Measurements from ENCODE around the gene CCDC146. TPM values are rescaled to one million over a fixed set of nuclear protein-coding genes. Genes with fewer than 3 reads are reported as not detected.
"Not testable (repeated sequence)": the region's sequence is repeated elsewhere in the genome, so short reads cannot be mapped to it uniquely, and the experiment has no call there.

Gene CCDC146
- total and polyA plus RNA-seq, 2 of the 13 experiments (the other 11 are each of a cell fraction or from before 2014, with no cell fraction given), result 2.4 to 4.1 TPM

DNA sequence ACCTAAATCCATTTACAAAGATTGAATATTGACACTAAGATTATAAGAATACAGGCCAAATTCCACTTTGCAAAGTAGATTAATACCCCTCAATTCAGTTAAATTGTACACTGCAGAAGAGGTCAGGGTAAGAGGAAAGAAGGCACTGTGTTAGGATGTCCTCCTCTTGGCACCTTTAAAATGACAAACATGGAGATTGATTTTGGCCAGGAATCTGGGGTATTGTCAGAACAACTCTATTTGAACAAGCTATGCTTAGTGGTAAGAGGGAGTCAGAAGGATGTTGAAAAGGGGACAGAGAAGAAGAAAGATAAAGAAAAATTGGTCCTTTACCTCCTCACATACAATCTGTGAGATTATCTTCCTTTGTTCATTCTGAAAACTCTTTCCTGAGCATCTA, 55.6 kb downstream of the CCDC146 start:
- H3K79me2 ChIP-seq (ENCODE audit: insufficient read depth, low read length); ATAC-seq; BruUV-seq (replicated peaks); H3K4me2 ChIP-seq (ENCODE audit: low read depth, low read length); H3K27me3 ChIP-seq (ENCODE audit: control insufficient read depth in 1 of 2, insufficient read depth in 2 of 2, low read length in 2 of 2); POLR2A ChIA-PET; H3K9ac ChIP-seq (ENCODE audit: insufficient read depth, low read depth, low read length); H3K27ac ChIP-seq (ENCODE audit: extremely low read length, insufficient read depth, low read length); CTCF ChIA-PET (ENCODE audit: low intra/inter-chr PET ratio, low total read pairs); in situ Hi-C loops (cut with HindIII; ENCODE audit: extremely low pct_ligation_motif_present, low pct_unique_long_range_greater_than_20kb); intact Hi-C loops (cut with micrococcal nuclease; ENCODE audit: unreplicated experiment); H4K20me1 ChIP-seq (ENCODE audit: insufficient read depth, low read length); H3K9me3 ChIP-seq (ENCODE audit: low read length); H2AFZ ChIP-seq (ENCODE audit: low read length); FAIRE-seq; H3K36me3 ChIP-seq (replicated peaks in 1 of 2; ENCODE audit: control insufficient read depth in 1 of 2, insufficient read depth in 2 of 2, low read length in 2 of 2); H3K4me3 ChIP-seq (replicated peaks in 1 of 3; ENCODE audit: insufficient read depth in 1 of 3, low read depth in 2 of 3, low read length in 3 of 3); DNase-seq (ENCODE audit: low spot score): not testable (repeated sequence)
- H3K4me1 ChIP-seq (ENCODE audit: insufficient read depth, low read length), result peaks cover 19% of the 10 kb centered on the region

- POLR2A ChIA-PET, result no interaction called here
- TF ChIP-seq, protein P1, sequence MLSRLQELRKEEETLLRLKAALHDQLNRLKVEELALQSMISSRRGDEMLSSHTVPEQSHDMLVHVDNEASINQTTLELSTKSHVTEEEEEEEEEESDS (CRISPR knock-in tag; IDR thresholded peaks at IDR 0.05; ENCODE audit: borderline replicate concordance), result no peak
- no peak for TF ChIP-seq TARDBP (CRISPR knock-in tag; IDR thresholded peaks at IDR 0.05)
- TF ChIP-seq ZNF496 (CRISPR knock-in tag; IDR thresholded peaks at IDR 0.05; ENCODE audit: insufficient replicate concordance), result no peak
- no peak for TF ChIP-seq RFX1 (IDR thresholded peaks at IDR 0.05)
- TF ChIP-seq ZNF720 (CRISPR knock-in tag; IDR thresholded peaks at IDR 0.05), result no peak
- no peak for TF ChIP-seq ZNF841 (CRISPR knock-in tag; IDR thresholded peaks at IDR 0.05; ENCODE audit: borderline replicate concordance)
- no peak for TF ChIP-seq ZNF512 (CRISPR knock-in tag; IDR thresholded peaks at IDR 0.05)
- no peak for TF ChIP-seq KDM4B (CRISPR knock-in tag; IDR thresholded peaks at IDR 0.05)
- TF ChIP-seq MAFK (conservative IDR thresholded peaks at IDR 0.05 in 1 of 2, IDR thresholded peaks at IDR 0.05 in 1 of 2; ENCODE audit: low read length in 2 of 2), result no peak
- no peak for TF ChIP-seq MTF1 (CRISPR knock-in tag; IDR thresholded peaks at IDR 0.05)
- TF ChIP-seq E2F5 (CRISPR knock-in tag; conservative IDR thresholded peaks at IDR 0.05), result no peak
- no peak for TF ChIP-seq ZNF430 (CRISPR knock-in tag; IDR thresholded peaks at IDR 0.05)
- TF ChIP-seq KLF12 (CRISPR knock-in tag; IDR thresholded peaks at IDR 0.05; ENCODE audit: borderline replicate concordance), result no peak
- TF ChIP-seq MTA1 (CRISPR knock-in tag; IDR thresholded peaks at IDR 0.05; ENCODE audit: borderline replicate concordance), result no peak
- TF ChIP-seq ONECUT2 (CRISPR knock-in tag; IDR thresholded peaks at IDR 0.05), result no peak
- no peak for TF ChIP-seq ZSCAN21 (CRISPR knock-in tag; IDR thresholded peaks at IDR 0.05; ENCODE audit: borderline replicate concordance)
- Histone ChIP-seq H3K79me2 (ENCODE audit: insufficient read depth, low read length) (no peaks in the 10 kb centered on the region), H3K9me3 (ENCODE audit: low read length) (no peaks in the 10 kb centered on the region), H3K4me2 (ENCODE audit: low read depth, low read length) (no peak overlapping the region), H3K27me3 (ENCODE audit: control insufficient read depth in 1 of 2, insufficient read depth in 2 of 2, low read length in 2 of 2) (no peaks in the 10 kb centered on the region), H3K36me3 (replicated peaks in 1 of 2; ENCODE audit: control insufficient read depth in 1 of 2, insufficient read depth in 2 of 2, low read length in 2 of 2) (no peaks in the 10 kb centered on the region), H3K9ac (ENCODE audit: insufficient read depth, low read depth, low read length) (no peak overlapping the region), H3K4me1 (ENCODE audit: insufficient read depth, low read length) (peaks cover 19% of the 10 kb centered on the region), H3K4me3 (replicated peaks in 1 of 3; ENCODE audit: insufficient read depth in 1 of 3, low read depth in 2 of 3, low read length in 3 of 3) (no peak overlapping the region), H2AFZ (ENCODE audit: low read length) (no peak overlapping the region), H4K20me1 (ENCODE audit: insufficient read depth, low read length) (no peaks in the 10 kb centered on the region), H3K27ac (ENCODE audit: extremely low read length, insufficient read depth, low read length) (no peak overlapping the region)
- ATAC-seq (no peak), DNase-seq (ENCODE audit: low spot score) (no peak), FAIRE-seq (no peak)
- intact Hi-C loops (cut with micrococcal nuclease; ENCODE audit: unreplicated experiment), result no loop called here
- no TSS peak for BruUV-seq (replicated peaks)
- in situ Hi-C loops (cut with HindIII; ENCODE audit: extremely low pct_ligation_motif_present, low pct_unique_long_range_greater_than_20kb), result no loop called here
- CTCF ChIA-PET (ENCODE audit: low intra/inter-chr PET ratio, low total read pairs), result no interaction called here
- WGBS (ENCODE audit: low lambda C conversion rate), result 93% methylated on average over 4 of the region's 4 CpGs
Measured at GRCh38 chr7:77181015-77181595, 58.7 kb downstream of the CCDC146 start.
